ENCODE data around the gene ASAH2B. TPM values are rescaled to one million over a fixed set of nuclear protein-coding genes. Genes with fewer than 3 reads are reported as not detected.
A peak's percentile ranks its signal among the peaks of the same experiment; 100 is the strongest.

ASAH2B gene
- total and polyA plus RNA-seq, 2 of the 13 experiments (the other 11 are each of a cell fraction or from before 2014, with no cell fraction given) = 4.2 to 4.6 TPM

GRCh38 chr10:50807851-50808776 lies 68.4 kb downstream of the ASAH2B start (continued):
- TF ChIP-seq PLSCR1 (CRISPR knock-in tag; IDR thresholded peaks at IDR 0.05; ENCODE audit: borderline replicate concordance) (no peak), RFX1 (IDR thresholded peaks at IDR 0.05) (peak; percentile 79), KDM5A (IDR thresholded peaks at IDR 0.05; ENCODE audit: borderline replicate concordance, low read length) (no peak), ZNF589 (CRISPR knock-in tag; conservative IDR thresholded peaks at IDR 0.05) (no peak), RFXAP (CRISPR knock-in tag; IDR thresholded peaks at IDR 0.05; ENCODE audit: borderline replicate concordance) (peak; percentile 79; the same call in 1 of the 2 replicates), XRCC5 (optimal IDR thresholded peaks at IDR 0.05; ENCODE audit: low read length) (peak; percentile 68), ZNF678 (CRISPR knock-in tag; IDR thresholded peaks at IDR 0.05) (no peak), E2F2 (CRISPR knock-in tag; IDR thresholded peaks at IDR 0.05; ENCODE audit: borderline replicate concordance) (no peak), U2AF2 (IDR thresholded peaks at IDR 0.05; ENCODE audit: low read depth, low read length) (no peak), GFI1 (CRISPR knock-in tag; IDR thresholded peaks at IDR 0.05; ENCODE audit: borderline replicate concordance) (peak; percentile 27; the same call in 1 of the 2 replicates), TAF1 (CRISPR knock-in tag; IDR thresholded peaks at IDR 0.05) (no peak), MTF2 (CRISPR knock-in tag; IDR thresholded peaks at IDR 0.05; ENCODE audit: borderline replicate concordance) (no peak), KAT8 (CRISPR knock-in tag; IDR thresholded peaks at IDR 0.05) (0 out of 2 replicates have a peak, but pooled peaks have one; percentile 16), MED1 (CRISPR knock-in tag; IDR thresholded peaks at IDR 0.05) (peak; percentile 52; the same call in 1 of the 2 replicates), SOX6 (IDR thresholded peaks at IDR 0.05) (no peak), SOX6 (CRISPR knock-in tag; IDR thresholded peaks at IDR 0.05) (peak; percentile 42; the same call in 1 of the 2 replicates), EP300 (IDR thresholded peaks at IDR 0.05; ENCODE audit: low read depth in 2 of 2, low read length in 2 of 2) (peak; percentile 56 to 64; a peak in 3 of 4 replicates), EP300 (CRISPR knock-in tag; IDR thresholded peaks at IDR 0.05; ENCODE audit: borderline replicate concordance) (no peak), ZNF207 (IDR thresholded peaks at IDR 0.05; ENCODE audit: borderline replicate concordance) (no peak), NAIF1 (CRISPR knock-in tag; IDR thresholded peaks at IDR 0.05; ENCODE audit: borderline replicate concordance) (0 out of 2 replicates have a peak, but pooled peaks have one; percentile 25), IRF9 (CRISPR knock-in tag; IDR thresholded peaks at IDR 0.05; ENCODE audit: borderline replicate concordance) (no peak), MAFK (conservative IDR thresholded peaks at IDR 0.05 in 1 of 2, IDR thresholded peaks at IDR 0.05 in 1 of 2; ENCODE audit: low read length in 2 of 2) (peak in 1 of 2 experiments; percentile 60; a peak in 3 of 4 replicates), HDAC2 (CRISPR knock-in tag; IDR thresholded peaks at IDR 0.05) (peak; percentile 70; the same call in 1 of the 2 replicates), ZMYM4 (CRISPR knock-in tag; IDR thresholded peaks at IDR 0.05) (peak; percentile 61), REL (CRISPR knock-in tag; conservative IDR thresholded peaks at IDR 0.05) (no peak), HMG20A (CRISPR knock-in tag; IDR thresholded peaks at IDR 0.05; ENCODE audit: borderline replicate concordance) (peak; percentile 35; the same call in 1 of the 2 replicates), DPF2 (CRISPR knock-in tag; IDR thresholded peaks at IDR 0.05; ENCODE audit: borderline replicate concordance, low read depth) (peak; percentile 67)

Measured in HepG2 (cell line).